A673 (cell line): Measurements from ENCODE around the gene TBC1D9. TPM values are rescaled to one million over a fixed set of nuclear protein-coding genes. Genes with fewer than 3 reads are reported as not detected.

Source experiments
- BruUV-seq: library from RNA; stranded (reverse); fragments of 400-500 nt; replicated peaks from 2 replicates; lab custom pipeline; 2021; lab: Mats Ljungman, UMichigan
- CTCF ChIA-PET: fragments of 300-600 bp; sonication (Branson Sonifier 250); formaldehyde crosslinking; loops from one replicate; lab custom pipeline; 2022; ENCODE audit warnings: antibody characterized with exemption; lab: Charles Lee
- POLR2A ChIA-PET: fragments of 300-600 bp; sonication (Branson Sonifier 250); formaldehyde crosslinking; loops from one replicate; lab custom pipeline; 2022; ENCODE audit warnings: antibody characterized with exemption; ENCODE audit not compliant: low non-redundant PET; lab: Charles Lee
- DNase-seq: peaks from one replicate; pipeline ENCODE4 v3.0.0-alpha.2; 2015; ENCODE audit warnings: low spot score
- H3K27ac ChIP-seq: fragments of 200-600 bp; sonication (generic); 2 replicates; pipeline ENCODE4 v1.5.1; 2016; ENCODE audit warnings: mixed run types, low read depth, mild to moderate bottlenecking, mixed read lengths, antibody characterized with exemption, low read length; ENCODE audit not compliant: poor library complexity, severe bottlenecking
- H3K27me3 ChIP-seq: fragments of 200-600 bp; sonication (generic); replicated peaks from 2 replicates; pipeline ENCODE4 v1.6.1; 2017; ENCODE audit warnings: mixed run types, low read depth, mild to moderate bottlenecking, mixed read lengths, antibody characterized with exemption, low read length; ENCODE audit not compliant: insufficient read depth, poor library complexity
- H3K36me3 ChIP-seq: fragments of 200-600 bp; sonication (generic); 2 replicates; pipeline ENCODE4 v1.6.1; 2016; ENCODE audit warnings: mixed run types, mild to moderate bottlenecking, mixed read lengths, antibody characterized with exemption, low read length; ENCODE audit not compliant: insufficient read depth, poor library complexity, severe bottlenecking
- H3K4me1 ChIP-seq: fragments of 200-600 bp; sonication (generic); 2 replicates; pipeline ENCODE4 v1.6.1; 2017; ENCODE audit warnings: mixed run types, mild to moderate bottlenecking, mixed read lengths, antibody characterized with exemption, low read length; ENCODE audit not compliant: insufficient read depth, poor library complexity, severe bottlenecking
- H3K4me3 ChIP-seq: fragments of 200-600 bp; sonication (generic); 2 replicates; pipeline ENCODE4 v1.5.1; 2016; ENCODE audit warnings: low read depth, mixed run types, mild to moderate bottlenecking, mixed read lengths, low read length; ENCODE audit not compliant: poor library complexity, severe bottlenecking
- H3K9me3 ChIP-seq: fragments of 200-600 bp; sonication (generic); 2 replicates; pipeline ENCODE4 v1.6.1; 2016; ENCODE audit warnings: mixed run types, low read depth, mild to moderate bottlenecking, mixed read lengths, antibody characterized with exemption, low read length; ENCODE audit not compliant: poor library complexity, severe bottlenecking
- CTCF ChIP-seq: fragments of 300-800, 200-600 bp; sonication (generic); conservative IDR thresholded peaks from 2 replicates; pipeline ENCODE4 v1.5.1; 2017; ENCODE audit warnings: low read depth, mild to moderate bottlenecking, antibody characterized with exemption, low read length, moderate library complexity, mixed read lengths
- EZH2 ChIP-seq: fragments of 200-600 bp; sonication (generic); IDR thresholded peaks from 2 replicates; pipeline ENCODE4 v1.6.1; 2017; ENCODE audit warnings: borderline replicate concordance, low read depth, mild to moderate bottlenecking, mixed read lengths, antibody characterized with exemption, low read length; ENCODE audit not compliant: poor library complexity, severe bottlenecking
- intact Hi-C: fragments of 100-400 bp; cut with micrococcal nuclease; formaldehyde crosslinking; loops from one replicate; pipeline ENCODE4 v1.10.0; 2022; ENCODE audit not compliant: unreplicated experiment
- total RNA-seq: library from RNA; stranded (reverse); gene quantifications from 2 replicates; pipeline ENCODE4 v1.2.3, GENCODE V29; 2021

TBC1D9 gene
- total RNA-seq, 1 experiment from 2014 or later: 22.4 TPM

GRCh38 chr4:140642674-140643437, 113.3 kb downstream of the TBC1D9 start:
- DNase-seq: no peak
- H3K27ac ChIP-seq: no peak overlapping the region
- no peaks in the 10 kb centered on the region for H3K9me3 ChIP-seq
- POLR2A ChIA-PET: no interaction called here
- intact Hi-C loops: no loop called here
- H3K36me3 ChIP-seq: no peaks in the 10 kb centered on the region
- H3K4me1 ChIP-seq: no peaks in the 10 kb centered on the region
- H3K4me3 ChIP-seq: no peak overlapping the region
- TF ChIP-seq CTCF: no peak
- TF ChIP-seq EZH2: no peak
- H3K27me3 ChIP-seq: no peaks in the 10 kb centered on the region
- BruUV-seq: no TSS peak
- CTCF ChIA-PET: no interaction called here

GRCh38 chr4:140641789-140642439, 114.3 kb downstream of the TBC1D9 start:
- Histone ChIP-seq H3K4me3 (no peak overlapping the region), H3K27ac (peak overlapping the region; percentile 28), H3K36me3 (no peaks in the 10 kb centered on the region), H3K9me3 (no peaks in the 10 kb centered on the region), H3K4me1 (no peaks in the 10 kb centered on the region), H3K27me3 (no peaks in the 10 kb centered on the region)
- CTCF ChIA-PET: no interaction called here
- no TSS peak for BruUV-seq
- intact Hi-C loops: no loop called here
- no peak for TF ChIP-seq EZH2
- TF ChIP-seq CTCF: no peak
- DNase-seq: no peak
- POLR2A ChIA-PET: no interaction called here

GRCh38 chr4:140641105-140641555, 115.1 kb downstream of the TBC1D9 start:
- ChIA-PET POLR2A (no interaction called here), CTCF (no interaction called here)
- no peak for TF ChIP-seq EZH2
- Histone ChIP-seq H3K27ac (no peak overlapping the region), H3K4me3 (no peak overlapping the region), H3K36me3 (no peaks in the 10 kb centered on the region), H3K27me3 (no peaks in the 10 kb centered on the region), H3K4me1 (no peaks in the 10 kb centered on the region), H3K9me3 (no peaks in the 10 kb centered on the region)
- intact Hi-C loops: no loop called here
- no TSS peak for BruUV-seq
- DNase-seq: no peak
